GM18498 (cell line): Measurements from ENCODE around the gene CELSR2.
"Not testable (repeated sequence)": the region's sequence is repeated elsewhere in the genome, so short reads cannot be mapped to it uniquely, and the experiment has no call there.

ENCODE experiments used
- ATAC-seq: cut with Tn5 transposase; IDR thresholded peaks from one replicate; pipeline ENCODE4 v1.9.1; 2021; ENCODE audit warnings: mild to moderate bottlenecking, moderate library complexity; ENCODE audit not compliant: unreplicated experiment

The CELSR2 gene

GRCh38 chr1:109248797-109249629, at the start of gene CELSR2:
Gene CELSR2, plus strand, starts transcription at chr1:109249539. Its CDS starts 541 bp downstream, at chr1:109250080.
- peak; percentile 85 for ATAC-seq

GRCh38 chr1:109199710-109200109, 49.6 kb upstream of the CELSR2 start:
- no peak for ATAC-seq

GRCh38 chr1:109201123-109201703, 48.1 kb upstream of the CELSR2 start:
- ATAC-seq, result no peak

GRCh38 chr1:109204484-109204883, 44.9 kb upstream of the CELSR2 start:
- no peak for ATAC-seq

GRCh38 chr1:109206339-109206738, 43.0 kb upstream of the CELSR2 start:
- ATAC-seq, result no peak

GRCh38 chr1:109207467-109208103, 41.8 kb upstream of the CELSR2 start:
- no peak for ATAC-seq

- ATAC-seq, result no peak
These were observed 40.9 kb upstream of the CELSR2 start for GRCh38 chr1:109208394-109208793.

- ATAC-seq, result no peak
These were observed 40.4 kb upstream of the CELSR2 start for GRCh38 chr1:109208836-109209463.

- ATAC-seq, result no peak
These were observed 39.3 kb upstream of the CELSR2 start for GRCh38 chr1:109210058-109210457.

- ATAC-seq, result no peak
These were observed 36.0 kb upstream of the CELSR2 start for GRCh38 chr1:109213345-109213823.

GRCh38 chr1:109213824-109214693, 35.3 kb upstream of the CELSR2 start, which contains the start of gene SARS1:
Gene SARS1, plus strand, starts transcription at chr1:109213918. Its CDS starts 75 bp downstream, at chr1:109213993.
- ATAC-seq, result peak; percentile 89

- no peak for ATAC-seq
These were observed 34.4 kb upstream of the CELSR2 start for GRCh38 chr1:109214695-109215623.

GRCh38 chr1:109216662-109217061, 32.7 kb upstream of the CELSR2 start:
- ATAC-seq, result no peak

- ATAC-seq, result no peak
These were observed 30.8 kb upstream of the CELSR2 start for GRCh38 chr1:109218516-109218915.

- ATAC-seq, result not testable (repeated sequence)
These were observed 28.1 kb upstream of the CELSR2 start for GRCh38 chr1:109221201-109221600.

GRCh38 chr1:109225308-109225707, 24.0 kb upstream of the CELSR2 start:
- no peak for ATAC-seq

GRCh38 chr1:109225711-109226445, 23.5 kb upstream of the CELSR2 start:
- ATAC-seq, result no peak

- ATAC-seq, result no peak
These were observed 21.2 kb upstream of the CELSR2 start for GRCh38 chr1:109228167-109228566.
